ENCODE results near the gene THEM5.

The THEM5 gene

DNA sequence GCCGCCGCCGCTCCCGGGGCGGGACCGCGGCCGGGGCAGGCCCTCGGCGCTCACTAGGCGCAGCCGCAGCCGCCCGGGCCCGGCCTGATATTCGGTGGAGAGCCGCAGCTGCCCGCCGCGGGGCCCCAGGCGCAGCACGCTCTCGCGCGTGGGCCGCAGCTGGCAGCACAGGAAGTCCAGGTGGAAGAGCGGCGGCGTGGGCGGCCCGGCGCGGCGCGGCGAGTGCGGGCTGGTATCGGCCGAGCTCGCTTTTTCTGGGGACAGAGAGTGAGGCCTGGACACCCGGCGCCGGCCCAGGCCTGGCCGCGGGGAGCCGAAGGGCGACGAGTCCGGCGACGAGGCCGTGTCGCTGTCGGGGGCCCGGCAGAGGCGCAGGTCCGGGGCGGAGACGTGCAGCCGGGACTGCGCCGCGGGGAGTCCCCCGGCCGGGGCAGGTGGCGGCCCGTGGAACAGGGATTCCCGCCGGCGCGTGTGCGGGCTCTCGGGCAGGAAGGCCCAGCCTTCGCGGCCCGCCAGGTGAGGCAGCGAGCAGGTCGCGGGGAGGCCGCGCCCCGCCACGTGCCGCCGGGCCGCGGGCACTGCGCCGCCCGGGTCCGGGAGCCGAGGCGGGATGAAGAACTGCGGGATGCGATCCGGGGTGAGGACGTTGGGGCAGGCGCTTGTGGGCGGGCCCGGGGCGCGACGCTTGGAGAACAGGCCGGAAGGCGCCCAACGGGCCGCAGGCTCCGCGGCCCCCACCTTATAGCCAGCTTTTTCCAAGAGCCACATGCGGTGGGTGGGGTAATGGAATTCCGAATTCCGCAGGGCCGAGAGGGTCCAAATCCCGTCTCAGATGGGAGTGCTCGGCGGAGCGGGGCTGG lies 15.1 kb downstream of the THEM5 start:
- peak overlapping the region; percentile 0; the same call in 1 of the 2 replicates for H3K27ac ChIP-seq (ENCODE audit: low read length)
- H3K4me3 ChIP-seq (ENCODE audit: low read length) = peak overlapping the region; percentile 75
- no peaks in the 10 kb centered on the region for H3K36me3 ChIP-seq (replicated peaks; ENCODE audit: insufficient read depth, low read length)
- no peak for TF ChIP-seq EZH2 (optimal IDR thresholded peaks at IDR 0.05; ENCODE audit: low read depth, low read length)
- TF ChIP-seq, protein P1, sequence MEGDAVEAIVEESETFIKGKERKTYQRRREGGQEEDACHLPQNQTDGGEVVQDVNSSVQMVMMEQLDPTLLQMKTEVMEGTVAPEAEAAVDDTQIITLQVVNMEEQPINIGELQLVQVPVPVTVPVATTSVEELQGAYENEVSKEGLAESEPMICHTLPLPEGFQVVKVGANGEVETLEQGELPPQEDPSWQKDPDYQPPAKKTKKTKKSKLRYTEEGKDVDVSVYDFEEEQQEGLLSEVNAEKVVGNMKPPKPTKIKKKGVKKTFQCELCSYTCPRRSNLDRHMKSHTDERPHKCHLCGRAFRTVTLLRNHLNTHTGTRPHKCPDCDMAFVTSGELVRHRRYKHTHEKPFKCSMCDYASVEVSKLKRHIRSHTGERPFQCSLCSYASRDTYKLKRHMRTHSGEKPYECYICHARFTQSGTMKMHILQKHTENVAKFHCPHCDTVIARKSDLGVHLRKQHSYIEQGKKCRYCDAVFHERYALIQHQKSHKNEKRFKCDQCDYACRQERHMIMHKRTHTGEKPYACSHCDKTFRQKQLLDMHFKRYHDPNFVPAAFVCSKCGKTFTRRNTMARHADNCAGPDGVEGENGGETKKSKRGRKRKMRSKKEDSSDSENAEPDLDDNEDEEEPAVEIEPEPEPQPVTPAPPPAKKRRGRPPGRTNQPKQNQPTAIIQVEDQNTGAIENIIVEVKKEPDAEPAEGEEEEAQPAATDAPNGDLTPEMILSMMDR (IDR thresholded peaks at IDR 0.05; ENCODE audit: low read length) = no peak
- TF ChIP-seq EZH2phosphoT487 (IDR thresholded peaks at IDR 0.05; ENCODE audit: low read length) = no peak
- no peaks in the 10 kb centered on the region for H3K9me2 ChIP-seq (replicated peaks; ENCODE audit: insufficient read depth, low read length)
- DNase-seq = peak; percentile 20
- H3K4me2 ChIP-seq (ENCODE audit: low read depth, low read length) = peak overlapping the region; percentile 92
- H3K79me2 ChIP-seq (ENCODE audit: low read length) = no peaks in the 10 kb centered on the region
- peaks cover 41% of the 10 kb centered on the region for H3K4me1 ChIP-seq (ENCODE audit: low read length)
- peak overlapping the region; percentile 66; the same call in 1 of the 2 replicates for H3K9ac ChIP-seq (ENCODE audit: low read length)
- H2AFZ ChIP-seq (ENCODE audit: low read length) = peak overlapping the region; percentile 92
- H3F3A ChIP-seq (ENCODE audit: insufficient read depth, low read length) = peaks cover 21% of the 10 kb centered on the region
- no peaks in the 10 kb centered on the region for H3K9me3 ChIP-seq (replicated peaks; ENCODE audit: insufficient read depth, low read length)
- H4K20me1 ChIP-seq (ENCODE audit: insufficient read depth, low read length) = no peaks in the 10 kb centered on the region
- H3K27me3 ChIP-seq (replicated peaks; ENCODE audit: insufficient read depth, low read length) = no peaks in the 10 kb centered on the region

DNA sequence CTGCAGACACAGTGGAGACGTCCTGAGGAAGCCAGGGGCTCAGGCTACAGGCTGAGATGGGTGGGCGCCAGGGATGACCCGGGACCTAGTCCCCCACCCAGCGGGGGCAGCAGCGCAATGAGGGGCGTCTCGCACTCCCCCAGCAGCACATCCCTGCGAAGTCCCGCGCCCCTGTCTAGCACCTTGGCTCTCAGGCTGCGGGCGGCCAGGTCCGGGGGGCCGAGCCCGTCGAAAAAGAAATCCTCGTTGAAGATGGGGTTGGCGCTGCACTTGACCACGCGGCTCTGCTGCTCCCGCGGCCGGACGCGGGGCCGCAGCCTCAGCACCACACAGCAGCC lies 15.7 kb downstream of the THEM5 start:
- H3K4me1 ChIP-seq (ENCODE audit: low read length) = peaks cover 43% of the 10 kb centered on the region
- no peaks in the 10 kb centered on the region for H3K9me2 ChIP-seq (replicated peaks; ENCODE audit: insufficient read depth, low read length)
- no peaks in the 10 kb centered on the region for H3K27me3 ChIP-seq (replicated peaks; ENCODE audit: insufficient read depth, low read length)
- peaks cover 21% of the 10 kb centered on the region for H3F3A ChIP-seq (ENCODE audit: insufficient read depth, low read length)
- no peak overlapping the region for H2AFZ ChIP-seq (ENCODE audit: low read length)
- no peaks in the 10 kb centered on the region for H3K36me3 ChIP-seq (replicated peaks; ENCODE audit: insufficient read depth, low read length)
- DNase-seq = no peak
- no peak overlapping the region for H3K4me2 ChIP-seq (ENCODE audit: low read depth, low read length)
- H4K20me1 ChIP-seq (ENCODE audit: insufficient read depth, low read length) = no peaks in the 10 kb centered on the region
- no peaks in the 10 kb centered on the region for H3K9me3 ChIP-seq (replicated peaks; ENCODE audit: insufficient read depth, low read length)
- no peak overlapping the region for H3K9ac ChIP-seq (ENCODE audit: low read length)
- H3K27ac ChIP-seq (ENCODE audit: low read length) = no peak overlapping the region
- TF ChIP-seq, protein P1 (IDR thresholded peaks at IDR 0.05; ENCODE audit: low read length) = no peak
- TF ChIP-seq EZH2phosphoT487 (IDR thresholded peaks at IDR 0.05; ENCODE audit: low read length) (no peak), EZH2 (optimal IDR thresholded peaks at IDR 0.05; ENCODE audit: low read depth, low read length) (no peak)
- no peaks in the 10 kb centered on the region for H3K79me2 ChIP-seq (ENCODE audit: low read length)
- H3K4me3 ChIP-seq (ENCODE audit: low read length) = no peak overlapping the region

DNA sequence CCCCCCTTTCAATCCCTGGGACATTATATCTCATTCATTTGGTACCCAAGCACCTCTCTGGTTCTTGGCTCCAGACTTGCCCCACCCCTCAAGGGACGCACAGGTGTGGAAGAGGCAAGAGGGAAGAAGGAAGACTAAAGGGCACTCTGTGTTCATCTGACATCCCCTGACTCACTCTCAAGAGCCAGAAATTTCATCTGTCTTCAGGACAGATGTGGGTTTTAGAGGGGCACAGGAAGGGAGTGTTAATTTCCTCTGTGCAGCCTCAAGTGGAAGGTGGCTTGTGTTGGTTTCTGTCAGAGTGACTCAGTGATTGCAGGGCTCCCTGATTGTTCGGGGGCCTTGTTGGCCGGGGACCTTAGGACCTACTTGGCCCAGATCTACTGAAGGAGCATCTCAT lies 16.3 kb downstream of the THEM5 start:
- Histone ChIP-seq H2AFZ (ENCODE audit: low read length) (peak overlapping the region; percentile 7), H3K9ac (ENCODE audit: low read length) (no peak overlapping the region), H3F3A (ENCODE audit: insufficient read depth, low read length) (peaks cover 21% of the 10 kb centered on the region), H3K27me3 (replicated peaks; ENCODE audit: insufficient read depth, low read length) (no peaks in the 10 kb centered on the region), H3K36me3 (replicated peaks; ENCODE audit: insufficient read depth, low read length) (no peaks in the 10 kb centered on the region), H3K4me1 (ENCODE audit: low read length) (peaks cover 43% of the 10 kb centered on the region), H3K79me2 (ENCODE audit: low read length) (no peaks in the 10 kb centered on the region), H3K27ac (ENCODE audit: low read length) (peak overlapping the region; percentile 32; the same call in 1 of the 2 replicates), H3K4me2 (ENCODE audit: low read depth, low read length) (peak overlapping the region; percentile 14; the same call in 1 of the 2 replicates), H3K9me2 (replicated peaks; ENCODE audit: insufficient read depth, low read length) (no peaks in the 10 kb centered on the region), H4K20me1 (ENCODE audit: insufficient read depth, low read length) (no peaks in the 10 kb centered on the region), H3K4me3 (ENCODE audit: low read length) (no peak overlapping the region), H3K9me3 (replicated peaks; ENCODE audit: insufficient read depth, low read length) (no peaks in the 10 kb centered on the region)
- no peak for DNase-seq
- TF ChIP-seq EZH2 (optimal IDR thresholded peaks at IDR 0.05; ENCODE audit: low read depth, low read length) (no peak), EZH2phosphoT487 (IDR thresholded peaks at IDR 0.05; ENCODE audit: low read length) (no peak)
- TF ChIP-seq, protein P1 (IDR thresholded peaks at IDR 0.05; ENCODE audit: low read length) = no peak

Measured in MM.1S (cell line).